ENCODE measurements around the gene EHD3. TPM values are rescaled to one million over a fixed set of nuclear protein-coding genes. Genes with fewer than 3 reads are reported as not detected.

Gene EHD3
- total RNA-seq, 1 experiment from 2014 or later = not detected

- ChIA-PET POLR2A (no interaction called here), CTCF (no interaction called here)
- Histone ChIP-seq H3K4me3 (ENCODE audit: low read depth, low read length) (no peak overlapping the region), H3K36me3 (ENCODE audit: control insufficient read depth, insufficient read depth, low read length) (no peaks in the 10 kb centered on the region), H3K9me3 (no peaks in the 10 kb centered on the region), H3K27me3 (replicated peaks; ENCODE audit: control insufficient read depth, insufficient read depth, low read length) (no peaks in the 10 kb centered on the region), H3K4me1 (no peaks in the 10 kb centered on the region)
- no peak overlapping the region for H3K4me3 Mint-ChIP-seq (ENCODE audit: unreplicated experiment)
- no TSS peak for BruUV-seq (replicated peaks)
- H3K36me3 Mint-ChIP-seq (ENCODE audit: insufficient read depth, unreplicated experiment) = no peaks in the 10 kb centered on the region
- H3K27me3 Mint-ChIP-seq (ENCODE audit: insufficient read depth, unreplicated experiment) = peaks cover 18% of the 10 kb centered on the region
- H3K9me3 Mint-ChIP-seq (ENCODE audit: unreplicated experiment) = no peaks in the 10 kb centered on the region
- no peak for TF ChIP-seq CTCF (IDR thresholded peaks at IDR 0.05; ENCODE audit: insufficient read depth in 1 of 2, low read depth in 1 of 2, low read length in 1 of 2, severe bottlenecking in 1 of 2, unreplicated experiment in 1 of 2)
- intact Hi-C loops (cut with micrococcal nuclease; ENCODE audit: unreplicated experiment) = no loop called here
- no peak for DNase-seq
- no peak overlapping the region for H3K27ac Mint-ChIP-seq (ENCODE audit: unreplicated experiment)
- H3K4me1 Mint-ChIP-seq (ENCODE audit: low read depth, unreplicated experiment) = peaks cover 5% of the 10 kb centered on the region
Measured at GRCh38 chr2:31230751-31231150, 3.2 kb upstream of the EHD3 start.

- no peak for TF ChIP-seq CTCF (IDR thresholded peaks at IDR 0.05; ENCODE audit: insufficient read depth in 1 of 2, low read depth in 1 of 2, low read length in 1 of 2, severe bottlenecking in 1 of 2, unreplicated experiment in 1 of 2)
- POLR2A ChIA-PET = no interaction called here
- no TSS peak for BruUV-seq (replicated peaks)
- Mint-ChIP-seq H3K9me3 (ENCODE audit: unreplicated experiment) (no peaks in the 10 kb centered on the region), H3K4me3 (ENCODE audit: unreplicated experiment) (no peak overlapping the region), H3K27ac (ENCODE audit: unreplicated experiment) (no peak overlapping the region), H3K4me1 (ENCODE audit: low read depth, unreplicated experiment) (peaks cover 5% of the 10 kb centered on the region), H3K36me3 (ENCODE audit: insufficient read depth, unreplicated experiment) (no peaks in the 10 kb centered on the region), H3K27me3 (ENCODE audit: insufficient read depth, unreplicated experiment) (peaks cover 17% of the 10 kb centered on the region)
- CTCF ChIA-PET = interaction anchor here (0.8 kb wide), 1 partner anchor 152 kb away, joined by 3 read pairs; no protein-coding TSS in a partner anchor
- H3K36me3 ChIP-seq (ENCODE audit: control insufficient read depth, insufficient read depth, low read length) = no peaks in the 10 kb centered on the region
- H3K4me3 ChIP-seq (ENCODE audit: low read depth, low read length) = no peak overlapping the region
- no peaks in the 10 kb centered on the region for H3K4me1 ChIP-seq
- intact Hi-C loops (cut with micrococcal nuclease; ENCODE audit: unreplicated experiment) = no loop called here
- no peaks in the 10 kb centered on the region for H3K9me3 ChIP-seq
- H3K27me3 ChIP-seq (replicated peaks; ENCODE audit: control insufficient read depth, insufficient read depth, low read length) = no peaks in the 10 kb centered on the region
- no peak for DNase-seq
Measured at GRCh38 chr2:31231571-31232302, 2.2 kb upstream of the EHD3 start.

- no TSS peak for BruUV-seq (replicated peaks)
- ChIA-PET POLR2A (no interaction called here), CTCF (no interaction called here)
- H3K27me3 ChIP-seq (replicated peaks; ENCODE audit: control insufficient read depth, insufficient read depth, low read length) = no peaks in the 10 kb centered on the region
- no peak overlapping the region for H3K27ac Mint-ChIP-seq (ENCODE audit: unreplicated experiment)
- no peaks in the 10 kb centered on the region for H3K36me3 Mint-ChIP-seq (ENCODE audit: insufficient read depth, unreplicated experiment)
- DNase-seq = no peak
- no peak overlapping the region for H3K4me3 Mint-ChIP-seq (ENCODE audit: unreplicated experiment)
- H3K4me1 ChIP-seq = no peaks in the 10 kb centered on the region
- no peaks in the 10 kb centered on the region for H3K9me3 ChIP-seq
- TF ChIP-seq CTCF (IDR thresholded peaks at IDR 0.05; ENCODE audit: insufficient read depth in 1 of 2, low read depth in 1 of 2, low read length in 1 of 2, severe bottlenecking in 1 of 2, unreplicated experiment in 1 of 2) = no peak
- intact Hi-C loops (cut with micrococcal nuclease; ENCODE audit: unreplicated experiment) = no loop called here
- H3K27me3 Mint-ChIP-seq (ENCODE audit: insufficient read depth, unreplicated experiment) = peaks cover 16% of the 10 kb centered on the region
- H3K4me1 Mint-ChIP-seq (ENCODE audit: low read depth, unreplicated experiment) = peaks cover 3% of the 10 kb centered on the region
- H3K36me3 ChIP-seq (ENCODE audit: control insufficient read depth, insufficient read depth, low read length) = no peaks in the 10 kb centered on the region
- H3K4me3 ChIP-seq (ENCODE audit: low read depth, low read length) = no peak overlapping the region
- no peaks in the 10 kb centered on the region for H3K9me3 Mint-ChIP-seq (ENCODE audit: unreplicated experiment)
Measured at GRCh38 chr2:31232586-31232985, 1.4 kb upstream of the EHD3 start.

Data from Caco-2 (cell line).